ENCODE results near the gene OSBPL2.

Gene OSBPL2

DNA sequence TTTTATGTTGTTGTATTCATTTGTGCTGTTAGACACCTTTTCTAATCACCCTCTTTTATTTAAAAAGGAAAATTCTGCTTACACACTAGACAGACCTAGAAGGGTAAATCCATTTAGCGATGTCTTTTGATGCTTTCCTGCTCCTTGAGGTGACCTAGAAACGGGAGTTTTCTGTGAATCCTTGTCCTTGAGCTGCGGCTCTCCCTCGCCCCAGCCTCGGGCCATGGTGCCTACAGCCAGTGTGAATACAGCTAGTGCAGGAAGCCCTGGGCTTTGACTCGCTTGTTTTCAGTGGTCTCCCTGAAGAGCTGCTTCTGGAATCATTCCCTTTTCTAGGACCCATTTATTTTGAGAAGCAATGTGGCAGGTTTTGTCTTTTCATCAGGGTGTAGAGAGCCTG, 46.8 kb downstream of the OSBPL2 start:
- DNase-seq (ENCODE audit: low read depth in 2 of 2) = no peak

DNA sequence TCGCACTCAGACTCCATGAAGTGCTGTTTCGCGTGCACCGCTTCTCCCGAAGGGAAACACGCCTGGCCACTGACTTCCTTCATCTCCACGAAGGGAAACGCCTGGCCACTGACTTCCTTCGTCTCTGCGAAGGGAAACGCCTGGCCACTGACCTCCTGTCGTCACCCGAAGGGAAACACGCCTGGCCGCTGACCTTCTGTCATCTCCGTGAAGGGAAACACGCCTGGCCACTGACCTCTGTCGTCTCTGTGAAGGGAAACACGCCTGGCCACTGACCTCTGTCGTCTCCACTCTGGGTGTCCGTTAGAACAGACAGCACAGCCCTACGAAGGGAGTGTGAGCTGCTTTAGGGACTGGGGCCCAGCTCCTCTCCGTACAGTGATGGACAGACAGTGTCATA, 47.4 kb downstream of the OSBPL2 start:
- no peak for DNase-seq (ENCODE audit: low read depth in 2 of 2)

DNA sequence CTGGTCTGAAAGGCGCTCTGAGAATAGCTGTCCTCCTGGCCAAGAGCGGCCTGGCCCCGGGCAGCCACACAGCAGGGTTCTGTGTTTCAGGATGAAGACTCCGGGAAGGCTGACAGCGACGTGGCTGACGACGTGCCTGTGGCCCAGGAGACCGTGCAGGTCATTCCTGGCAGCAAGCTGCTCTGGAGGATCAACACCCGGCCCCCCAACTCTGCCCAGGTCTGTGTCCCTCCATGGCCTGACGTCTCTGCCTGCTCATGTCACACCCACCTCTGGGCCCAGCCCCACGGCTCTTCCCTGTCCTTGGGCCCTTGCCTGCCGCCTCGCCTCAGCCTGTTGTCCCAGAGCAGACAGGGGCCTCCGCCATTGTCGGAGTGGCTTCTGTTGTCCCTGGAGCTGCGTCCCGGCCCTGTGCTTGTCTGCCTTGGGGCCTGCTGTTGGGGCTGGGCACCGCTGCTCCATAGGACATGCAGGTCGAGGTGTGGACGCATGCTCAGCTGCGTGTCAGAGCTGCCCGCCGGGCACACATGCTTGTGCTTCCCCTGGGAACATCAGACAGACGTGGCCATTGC, 48.3 kb downstream of the OSBPL2 start:
- DNase-seq (ENCODE audit: low read depth in 2 of 2) = no peak

DNA sequence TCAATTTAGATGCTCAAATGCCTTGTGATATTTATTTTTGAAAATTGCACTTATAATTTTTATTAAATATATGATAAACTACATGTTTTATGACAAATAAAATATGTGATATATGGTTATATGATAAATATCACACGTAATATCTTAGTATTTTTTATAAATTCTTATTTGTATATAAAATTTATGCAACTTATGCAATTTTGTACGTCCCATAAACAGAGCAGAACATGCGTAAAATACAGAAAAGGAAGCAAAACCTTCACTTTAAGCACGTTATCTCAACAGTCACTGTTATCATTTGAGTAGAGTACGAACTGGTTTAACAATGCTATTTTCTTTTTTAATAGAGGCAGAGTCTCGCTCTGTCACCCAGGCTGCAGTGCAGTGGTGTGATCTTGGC, 48.8 kb downstream of the OSBPL2 start:
- DNase-seq (ENCODE audit: low read depth in 2 of 2) = no peak

DNA sequence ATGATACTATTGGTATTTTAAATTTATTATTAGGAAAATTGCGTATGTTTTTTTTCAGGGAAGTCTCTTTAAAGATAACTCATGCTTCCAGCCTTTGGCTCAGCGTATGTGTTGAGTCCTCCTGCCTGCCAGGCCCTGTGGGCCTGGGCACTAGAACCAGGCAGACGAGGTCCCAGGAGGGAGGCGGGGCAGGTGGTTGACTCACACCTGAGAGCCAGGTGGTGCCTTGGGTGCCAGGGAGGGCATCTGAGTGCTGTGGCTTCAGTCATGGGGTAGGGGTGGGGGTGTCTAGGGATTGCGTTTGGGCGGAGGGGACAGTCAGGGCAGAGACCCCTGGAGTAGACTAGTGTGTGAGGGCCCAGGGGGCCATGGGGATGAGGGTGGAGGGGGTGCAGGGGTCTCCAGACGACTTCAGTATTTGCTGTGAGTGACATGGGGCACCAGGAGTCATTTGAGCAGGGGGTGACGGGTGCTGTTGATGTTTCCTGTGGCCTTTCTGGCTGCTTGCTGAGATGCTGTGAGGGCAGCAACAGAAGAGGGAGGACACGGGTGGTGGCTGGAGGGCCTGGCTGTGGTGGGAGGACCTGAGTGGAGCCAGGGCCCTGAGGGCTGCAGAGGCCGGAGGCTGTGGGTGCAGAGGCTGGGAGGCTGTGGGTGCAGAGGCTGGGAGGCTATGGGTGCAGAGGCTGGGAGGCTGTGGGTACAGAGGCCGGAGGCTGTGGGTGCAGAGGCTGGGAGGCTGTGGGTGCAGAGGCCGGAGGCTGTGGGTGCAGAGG, 49.6 kb downstream of the OSBPL2 start:
- no peak for DNase-seq (ENCODE audit: low read depth in 2 of 2)

DNA sequence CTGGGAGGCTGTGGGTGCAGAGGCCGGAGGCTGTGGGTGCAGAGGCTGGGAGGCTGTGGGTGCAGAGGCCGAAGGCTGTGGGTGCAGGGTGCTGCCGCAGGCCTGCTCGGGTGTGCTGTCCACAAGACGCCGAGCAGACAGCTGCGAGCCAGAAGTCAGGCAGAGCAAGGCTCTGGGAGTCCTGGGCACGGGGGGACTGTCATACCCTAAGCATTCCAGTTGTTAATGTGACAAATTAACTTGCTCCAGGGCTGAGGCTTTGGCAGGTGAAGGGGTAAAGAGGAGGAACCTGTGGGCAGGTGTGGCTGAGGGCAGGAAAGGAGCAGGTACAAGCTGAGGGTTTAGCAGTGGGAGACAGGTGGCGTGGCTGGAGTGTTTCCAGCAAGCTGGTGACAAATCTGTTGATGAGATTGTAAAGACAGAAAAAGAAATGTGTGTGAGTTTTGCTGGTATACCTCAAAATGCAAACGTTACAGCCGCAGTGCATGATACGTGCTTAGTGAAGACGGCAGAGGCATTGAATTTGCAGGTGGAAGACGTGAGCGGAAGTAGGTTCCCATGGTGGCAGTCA, 50.3 kb downstream of the OSBPL2 start:
- no peak for DNase-seq (ENCODE audit: low read depth in 2 of 2)

DNA sequence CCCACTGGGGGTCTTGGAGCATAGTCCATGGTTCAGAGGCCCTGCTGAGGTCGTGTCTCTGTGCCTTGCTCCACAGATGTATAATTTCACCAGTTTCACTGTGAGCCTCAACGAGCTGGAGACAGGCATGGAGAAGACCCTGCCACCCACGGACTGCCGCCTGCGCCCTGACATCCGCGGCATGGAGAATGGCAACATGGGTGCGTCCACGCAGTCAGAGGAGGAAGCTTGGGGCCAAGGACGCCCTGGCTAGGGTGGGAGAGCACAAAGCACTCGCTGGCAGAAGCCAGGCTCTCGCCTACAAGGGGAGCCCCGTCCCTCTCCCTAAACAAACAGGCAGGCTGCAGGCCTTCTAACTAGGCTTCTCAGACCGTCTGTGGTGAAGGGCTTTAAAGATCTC, 50.8 kb downstream of the OSBPL2 start:
- no peak for DNase-seq (ENCODE audit: low read depth in 2 of 2)

DNA sequence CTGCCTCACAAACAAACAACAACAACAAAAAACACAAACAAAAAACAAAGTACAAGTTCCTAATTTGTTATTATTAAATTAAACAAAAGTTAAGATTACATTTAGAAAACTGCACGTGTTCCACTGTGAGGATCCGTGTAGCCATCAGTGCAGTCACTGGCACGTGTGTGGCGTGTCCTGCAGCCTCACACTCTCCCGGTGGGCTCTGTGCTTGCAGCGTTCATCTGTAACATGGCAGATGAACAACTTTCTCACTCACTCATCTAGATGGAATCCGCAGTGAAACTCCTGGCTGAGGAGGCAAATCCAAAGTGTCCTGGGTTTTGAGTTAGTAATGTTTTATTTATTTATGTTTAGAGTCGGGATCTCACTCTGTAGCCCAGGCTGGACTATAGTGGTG, 51.6 kb downstream of the OSBPL2 start:
- no peak for DNase-seq (ENCODE audit: low read depth in 2 of 2)

DNA sequence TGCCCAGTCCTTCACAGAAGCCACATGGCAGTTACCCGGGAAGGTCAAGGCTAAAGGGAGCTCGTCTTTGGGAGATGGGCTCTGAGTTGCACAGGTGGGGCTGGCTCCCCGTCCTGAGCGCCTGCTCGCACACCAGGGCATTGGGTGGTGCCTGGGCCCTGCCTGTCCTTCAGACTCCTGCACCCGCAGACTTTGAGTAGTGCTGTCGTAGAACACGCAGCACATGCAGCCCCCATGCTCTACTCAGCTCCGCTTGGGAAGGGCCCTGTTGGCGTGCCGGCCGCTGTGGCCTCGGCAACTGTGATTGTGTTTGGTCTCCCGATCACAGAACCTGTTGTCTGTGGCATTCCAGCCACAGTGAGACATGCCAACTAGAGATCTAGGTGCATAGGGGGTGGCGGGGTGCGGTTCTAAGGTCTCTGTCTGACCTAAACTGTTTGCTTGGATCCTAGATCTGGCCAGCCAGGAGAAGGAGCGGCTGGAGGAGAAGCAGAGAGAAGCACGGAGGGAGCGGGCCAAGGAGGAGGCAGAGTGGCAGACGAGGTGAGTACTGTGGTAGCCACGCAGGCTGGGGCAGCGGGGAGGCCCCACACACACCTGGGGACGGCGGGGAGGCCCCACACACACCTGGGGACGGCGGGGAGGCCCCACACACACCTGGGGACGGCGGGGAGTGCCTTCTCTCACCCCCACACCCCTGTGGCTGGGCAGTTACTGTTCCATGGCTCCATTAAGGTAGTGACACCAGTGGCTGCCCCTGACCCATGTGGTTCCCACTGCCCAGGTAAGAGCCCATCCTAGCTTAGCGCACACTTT, 53.1 kb downstream of the OSBPL2 start:
- no peak for DNase-seq (ENCODE audit: low read depth in 2 of 2)

DNA sequence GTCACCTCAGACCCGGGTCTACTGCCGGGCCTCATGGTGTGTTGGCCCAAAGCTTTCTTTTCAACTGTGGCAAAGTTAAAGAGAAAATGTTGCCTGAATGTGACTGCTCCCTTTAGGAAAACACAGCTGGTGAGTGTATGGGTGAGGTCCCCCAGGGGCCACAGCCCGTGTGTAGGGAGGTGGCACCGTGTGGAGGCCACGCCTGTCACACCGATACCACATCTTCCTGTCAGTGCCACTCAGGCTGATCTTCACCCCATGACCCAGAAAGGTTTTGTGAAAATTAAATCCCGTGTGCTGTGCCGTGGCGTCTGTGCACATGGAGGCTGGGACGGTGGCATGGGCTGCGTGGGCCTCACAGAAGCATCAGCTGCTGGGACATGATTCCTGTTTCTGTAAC, 53.8 kb downstream of the OSBPL2 start:
- DNase-seq (ENCODE audit: low read depth in 2 of 2) = no peak

DNA sequence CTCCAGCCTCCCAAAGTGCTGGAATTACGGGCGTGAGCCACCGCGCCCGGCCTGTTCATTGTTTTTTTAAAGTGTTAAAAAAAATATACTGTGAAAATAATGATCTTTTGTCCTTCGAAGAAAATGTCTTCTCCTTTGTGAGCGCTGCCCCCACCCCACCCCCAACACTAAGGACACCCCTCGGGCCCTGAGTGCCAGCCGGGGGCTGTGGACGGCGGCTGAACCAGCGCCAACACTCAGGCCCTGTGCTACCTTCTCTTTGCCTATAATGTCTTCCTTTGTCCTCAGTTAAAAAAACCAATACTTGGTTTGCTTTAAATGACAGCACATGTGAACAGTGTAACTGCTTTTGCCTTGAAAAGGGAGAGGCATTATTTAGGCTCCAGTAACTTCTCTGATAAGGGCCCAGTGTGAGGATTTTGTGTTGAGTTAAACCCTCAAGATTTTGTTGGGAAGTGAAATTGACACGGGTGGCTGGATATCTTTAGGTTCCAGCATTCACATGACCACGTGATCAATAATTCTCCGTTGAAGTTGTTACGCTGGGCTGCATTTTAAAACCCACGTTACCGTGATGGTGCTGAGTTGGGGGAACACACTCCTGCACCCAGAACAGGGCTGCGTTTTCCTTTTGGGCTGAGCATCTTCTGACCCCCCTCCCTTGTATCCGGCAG, 54.9 kb downstream of the OSBPL2 start:
- DNase-seq (ENCODE audit: low read depth in 2 of 2) = no peak

DNA sequence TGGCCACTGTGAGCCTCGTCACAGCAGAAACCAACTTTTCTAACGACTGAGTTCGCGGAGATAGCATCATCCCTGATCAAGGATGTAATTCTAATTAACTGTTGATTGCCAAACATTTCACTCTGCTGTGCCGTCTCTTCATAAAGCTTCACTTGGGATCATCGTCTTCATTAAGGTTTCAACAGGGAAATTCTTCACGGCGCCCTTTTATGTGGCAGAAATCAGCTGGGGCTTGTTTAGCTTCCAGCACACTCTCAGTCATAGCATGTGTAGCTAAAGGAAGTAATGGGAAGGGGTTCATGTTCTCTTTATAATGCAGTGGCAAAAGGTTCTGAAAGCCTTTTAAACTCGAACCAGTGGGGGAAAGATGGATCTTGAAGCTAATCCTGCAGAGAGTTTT, 55.6 kb downstream of the OSBPL2 start:
- DNase-seq (ENCODE audit: low read depth in 2 of 2) = no peak

DNA sequence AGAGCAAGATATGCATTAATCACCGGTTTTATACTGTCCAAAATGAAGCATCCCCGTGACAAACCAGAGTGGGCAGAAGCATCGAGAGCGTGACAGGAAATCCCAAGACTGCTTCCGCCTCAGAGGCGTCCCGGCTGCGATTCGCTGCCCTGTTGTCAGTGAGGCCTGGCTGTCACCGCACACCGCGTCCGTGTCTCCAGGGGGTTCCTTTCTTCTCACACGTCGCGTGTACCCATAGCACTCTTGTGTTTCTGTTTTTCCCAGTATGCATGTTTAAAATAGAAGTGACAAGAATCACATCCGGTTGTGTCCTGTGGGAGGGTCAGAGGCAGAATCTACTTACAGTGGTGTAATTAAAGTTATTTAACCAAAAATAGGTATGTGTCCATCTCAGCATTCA, 56.2 kb downstream of the OSBPL2 start:
- no peak for DNase-seq (ENCODE audit: low read depth in 2 of 2)

DNA sequence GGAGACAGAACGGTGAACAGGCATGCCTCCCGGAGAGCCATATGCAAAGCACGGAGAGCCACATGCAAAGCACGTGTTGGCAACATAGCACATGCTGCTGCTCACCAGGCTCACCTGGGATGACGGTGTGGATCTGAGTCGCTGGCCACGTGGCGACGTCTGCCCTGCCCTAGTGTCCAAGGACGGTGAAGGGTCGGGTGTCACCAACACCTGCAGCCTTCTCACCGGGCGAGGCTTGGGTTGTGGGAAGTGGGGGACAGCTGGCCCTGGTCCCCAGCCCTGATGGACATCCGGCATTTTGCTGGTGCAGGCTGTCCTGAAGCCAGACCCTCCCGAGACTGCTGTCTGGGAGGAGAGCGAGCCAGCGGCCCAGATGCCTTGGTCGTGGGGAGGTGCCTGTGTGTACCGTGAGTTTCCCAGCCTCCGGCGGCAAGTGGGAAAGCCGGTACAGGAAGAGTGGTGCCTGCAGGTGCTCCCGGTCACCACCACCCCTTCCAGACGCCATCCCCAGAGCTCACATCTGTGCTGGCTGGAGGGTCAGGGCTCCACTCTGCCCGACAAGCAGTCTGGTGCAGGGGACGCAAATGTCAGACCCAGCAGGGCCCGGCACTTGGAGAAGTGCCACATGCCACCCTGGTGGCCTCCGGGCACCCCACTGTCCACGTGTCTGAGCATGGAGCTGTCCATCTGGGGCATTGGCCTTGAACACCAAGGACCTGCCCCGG, 58.6 kb downstream of the OSBPL2 start:
- no peak for DNase-seq (ENCODE audit: low read depth in 2 of 2)

DNA sequence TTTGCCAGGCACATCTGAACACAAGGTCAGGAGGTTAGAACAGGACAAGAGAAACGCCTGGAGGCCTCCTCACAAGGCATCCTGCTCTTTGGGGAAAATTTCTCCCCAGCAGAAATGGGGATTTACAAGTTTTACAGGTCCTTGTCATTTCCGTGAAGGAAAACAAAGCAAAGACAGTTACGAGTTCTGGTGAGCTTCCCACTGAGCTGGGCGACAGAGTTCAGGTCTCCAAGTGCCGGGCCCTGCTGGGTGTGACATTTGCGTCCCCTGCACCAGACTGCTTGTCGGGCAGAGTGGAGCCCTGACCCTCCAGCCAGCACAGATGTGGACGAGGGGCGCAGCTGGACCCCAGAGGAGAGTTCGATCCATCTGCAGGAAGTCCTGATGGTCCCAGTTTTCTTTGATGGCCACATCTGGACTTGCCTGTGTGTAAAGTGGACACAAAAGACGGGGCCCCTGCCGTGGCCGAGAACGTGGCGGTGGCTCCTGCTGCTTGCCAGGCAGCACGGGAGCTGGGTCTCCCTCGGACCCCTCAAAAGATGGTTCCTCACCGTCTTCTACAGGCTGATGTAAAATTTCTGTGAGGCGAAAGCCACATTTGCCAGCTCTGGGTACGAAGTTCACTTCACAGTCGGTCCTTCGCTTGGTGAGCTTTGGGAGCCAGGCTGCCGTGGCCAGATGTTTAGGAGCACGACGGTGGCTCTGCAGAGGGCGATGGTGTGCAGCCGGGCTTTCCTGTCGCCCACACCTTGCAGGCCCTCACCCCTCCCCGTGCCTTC, 59.3 kb downstream of the OSBPL2 start:
- DNase-seq (ENCODE audit: low read depth in 2 of 2) = no peak

DNA sequence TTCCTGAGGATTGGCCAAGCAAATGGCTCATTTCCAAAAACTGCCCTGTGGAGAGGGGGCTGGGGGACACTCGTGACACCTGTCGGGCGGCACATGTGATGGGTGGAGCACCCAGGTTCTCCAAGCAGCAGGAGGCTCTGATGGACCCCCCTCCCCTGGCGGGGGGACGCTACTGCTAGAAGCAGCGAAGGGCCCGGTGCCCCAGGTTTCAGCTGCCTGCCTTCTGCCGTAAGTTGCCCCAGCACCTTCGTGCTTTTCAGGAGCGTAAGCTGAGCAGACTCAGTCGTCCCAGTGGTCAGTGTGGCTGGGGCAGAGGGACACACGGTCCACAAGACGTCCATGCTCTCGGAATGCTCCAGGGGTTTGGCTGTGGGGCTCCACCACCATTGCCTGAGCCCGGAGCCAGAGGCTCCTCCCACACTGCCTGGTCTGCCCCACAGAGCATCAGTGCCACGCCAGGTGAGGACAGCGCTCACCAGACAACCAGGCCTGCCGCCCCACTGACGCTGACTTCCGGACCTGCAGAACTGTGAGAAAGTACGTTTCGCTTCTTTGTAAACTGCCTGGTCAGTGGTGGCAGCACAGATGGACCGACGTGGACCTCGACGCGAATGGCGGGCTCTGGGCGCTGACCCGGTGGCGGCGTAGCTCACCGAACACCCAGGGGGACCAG, 60.4 kb downstream of the OSBPL2 start:
- DNase-seq (ENCODE audit: low read depth in 2 of 2) = no peak

DNA sequence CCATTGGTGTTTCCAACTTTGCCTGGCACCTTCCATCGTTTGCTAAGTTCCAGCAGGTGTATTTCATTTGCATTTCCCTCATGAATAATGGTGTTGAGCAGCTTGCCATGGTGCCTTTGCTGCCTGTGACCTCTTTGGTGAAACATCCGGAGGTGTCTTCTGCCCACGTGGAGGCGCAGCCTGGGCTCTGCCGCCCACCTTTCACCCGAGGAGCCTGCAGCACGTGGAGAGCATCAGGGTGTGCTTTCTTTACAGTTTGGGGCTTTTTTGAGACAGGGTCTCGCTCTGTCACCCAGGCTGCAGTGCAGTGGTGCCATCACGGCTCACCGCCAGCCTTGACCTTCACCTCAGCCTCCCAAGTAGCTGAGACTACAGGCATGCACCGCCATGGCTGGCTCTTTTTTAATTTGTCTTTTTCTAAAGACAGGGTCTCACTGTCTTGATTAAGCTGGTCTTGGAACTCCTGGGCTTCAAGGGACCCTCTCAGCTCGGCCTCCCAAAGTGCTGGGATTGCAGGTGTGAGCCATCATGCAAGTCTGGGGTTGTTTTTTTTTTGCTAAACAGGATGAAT, 61.4 kb downstream of the OSBPL2 start:
- no peak for DNase-seq (ENCODE audit: low read depth in 2 of 2)

DNA sequence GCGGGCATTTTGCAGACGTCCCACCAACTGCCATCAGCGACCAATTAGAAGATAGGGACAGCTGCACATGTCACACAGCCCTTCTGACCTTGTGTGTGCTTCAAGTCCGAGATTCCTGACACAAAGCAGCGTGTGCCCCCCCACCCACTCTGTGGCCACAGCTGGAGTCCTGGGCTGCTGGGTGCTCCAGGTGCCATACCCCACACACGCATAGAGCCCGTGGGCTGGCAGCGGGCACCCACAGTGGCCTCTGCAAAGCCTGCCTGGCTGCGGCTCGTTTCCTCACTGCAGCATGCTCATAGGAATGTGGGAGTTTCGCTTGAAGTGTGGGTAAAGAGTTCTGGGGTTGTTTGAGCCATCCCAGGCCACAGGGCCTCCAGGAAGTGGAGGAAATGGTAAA, 62.0 kb downstream of the OSBPL2 start:
- DNase-seq (ENCODE audit: low read depth in 2 of 2) = no peak

DNA sequence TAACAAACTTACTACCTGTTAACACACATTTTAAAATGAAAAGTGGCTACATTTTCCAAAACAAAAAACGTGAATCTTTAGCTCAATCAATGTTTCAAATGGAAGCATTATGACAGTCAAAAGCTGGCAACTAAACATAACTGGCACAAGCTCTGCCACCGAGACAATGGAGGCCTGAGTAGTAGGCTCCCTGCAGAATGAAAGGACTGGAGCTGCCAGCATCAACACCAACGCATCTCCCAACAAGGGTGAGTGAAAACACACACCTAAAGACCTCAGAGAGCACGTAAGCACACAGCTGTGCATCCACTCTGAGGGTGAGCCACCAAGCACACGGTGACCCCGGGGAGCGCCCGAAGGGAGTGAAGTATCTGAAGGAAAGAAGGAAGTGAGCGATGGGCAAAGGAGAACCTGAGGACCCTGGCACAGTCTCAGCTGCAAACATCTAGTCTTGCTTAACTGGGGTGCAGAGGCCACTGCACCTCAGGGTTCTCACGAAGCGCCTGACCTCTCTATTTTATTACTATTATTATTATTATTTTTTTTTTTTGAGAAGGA, 62.9 kb downstream of the OSBPL2 start:
- no peak for DNase-seq (ENCODE audit: low read depth in 2 of 2)
